ENCODE measurements around the gene RANBP3.
"Not testable (repeated sequence)": the region's sequence is repeated elsewhere in the genome, so short reads cannot be mapped to it uniquely, and the experiment has no call there.

The RANBP3 gene

DNA sequence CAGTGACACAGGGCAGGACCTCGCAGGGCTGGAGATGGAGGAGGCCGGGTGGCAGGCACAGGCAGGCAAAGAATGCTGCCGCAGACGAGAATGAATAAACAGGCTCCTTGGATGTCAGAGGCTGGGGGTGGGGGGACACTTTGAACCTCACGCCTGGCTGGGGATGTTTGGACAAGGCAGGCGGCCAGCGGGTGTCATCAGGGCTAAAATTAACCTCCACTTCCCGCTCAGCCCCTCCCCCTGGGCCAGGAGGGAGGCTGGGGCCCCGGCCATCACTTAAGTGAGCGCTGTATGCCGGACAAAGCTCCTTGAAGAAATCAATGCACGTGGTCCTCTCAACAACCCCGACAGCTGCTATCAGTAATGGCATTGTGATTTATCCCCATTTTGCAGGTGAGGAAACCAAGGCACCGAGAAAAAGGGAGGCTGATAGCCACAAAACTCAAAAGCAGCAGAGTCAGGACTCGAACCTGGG lies 97.3 kb downstream of the RANBP3 start:
- no peak for DNase-seq

DNA sequence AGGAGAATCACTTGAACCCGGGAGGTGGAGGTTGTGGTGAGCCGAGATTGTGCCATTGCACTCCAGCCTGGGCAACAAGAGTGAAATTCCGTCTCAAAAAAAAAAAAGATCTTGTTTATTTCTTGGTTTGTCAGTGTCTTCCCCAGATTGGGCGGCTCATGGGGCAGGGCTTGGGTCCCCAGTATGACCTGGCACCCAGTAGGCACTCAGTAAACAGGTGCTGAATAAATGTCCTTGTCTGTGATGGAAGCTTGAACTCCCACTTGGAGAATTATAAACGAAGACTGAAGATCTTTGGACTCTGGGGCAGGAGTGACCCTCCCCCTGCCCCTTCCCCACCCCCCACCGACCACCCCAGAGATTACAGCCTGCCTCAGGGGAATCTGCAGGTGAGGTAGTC lies 97.7 kb downstream of the RANBP3 start:
- no peak for DNase-seq

DNA sequence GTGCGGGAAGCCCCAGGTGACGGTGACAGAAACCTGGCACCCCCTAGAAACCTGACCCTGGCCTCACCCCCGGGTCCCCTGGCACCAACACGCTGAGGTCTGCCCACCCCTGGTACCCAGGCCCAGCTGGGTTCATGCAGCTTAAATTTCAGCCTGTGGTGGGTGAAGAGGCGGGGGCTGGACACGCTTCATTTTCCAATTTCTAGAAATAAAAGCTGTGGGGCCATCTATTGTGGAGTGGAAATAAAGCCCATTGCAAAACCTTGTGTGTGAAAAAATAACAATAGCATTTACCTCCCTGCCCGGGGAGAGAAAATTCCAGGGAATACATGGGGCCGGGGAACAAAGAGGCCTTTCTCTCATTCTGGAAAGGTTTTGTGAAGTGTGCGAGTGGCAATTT lies 100.1 kb downstream of the RANBP3 start:
- no peak for DNase-seq

DNA sequence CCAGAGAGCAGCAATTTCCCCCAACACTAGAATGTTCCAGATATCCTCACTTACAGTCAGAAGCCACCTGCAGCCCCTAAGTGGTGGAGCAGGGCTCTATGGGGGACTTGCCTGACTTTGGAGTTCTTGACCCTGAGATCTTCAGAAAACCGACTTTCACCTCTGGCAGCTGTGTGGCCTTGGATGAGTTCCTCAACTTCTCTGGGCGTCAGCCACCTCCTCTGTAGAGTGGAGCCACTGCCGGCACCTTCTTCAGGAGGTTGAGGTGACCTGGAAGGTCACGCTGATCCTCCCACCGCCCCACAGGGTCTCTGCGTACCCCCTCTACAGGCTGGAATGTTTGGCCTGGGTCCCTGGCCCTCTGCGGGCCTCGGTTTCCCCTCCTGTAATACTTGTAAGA lies 100.5 kb downstream of the RANBP3 start:
- DNase-seq = no peak

DNA sequence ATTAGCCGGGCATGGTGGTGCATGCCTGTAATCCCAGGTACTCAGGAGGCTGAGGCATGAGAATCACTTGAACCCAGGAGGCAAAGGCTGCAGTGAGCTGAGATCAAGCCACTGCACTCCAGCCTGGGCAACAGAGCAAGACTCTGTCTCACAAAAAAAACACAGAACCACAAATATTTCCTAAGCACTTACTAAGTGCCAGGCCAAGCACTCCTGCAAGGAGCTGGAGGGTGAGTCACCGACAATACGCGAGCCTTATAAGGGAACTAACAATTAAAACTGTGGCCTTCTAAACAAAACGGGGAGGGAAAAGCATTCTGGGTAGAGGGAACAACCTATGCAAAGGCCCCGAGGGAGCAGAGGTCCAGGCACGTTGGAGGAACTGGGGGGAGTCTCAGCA lies 103.4 kb downstream of the RANBP3 start:
- DNase-seq = not testable (repeated sequence)

DNA sequence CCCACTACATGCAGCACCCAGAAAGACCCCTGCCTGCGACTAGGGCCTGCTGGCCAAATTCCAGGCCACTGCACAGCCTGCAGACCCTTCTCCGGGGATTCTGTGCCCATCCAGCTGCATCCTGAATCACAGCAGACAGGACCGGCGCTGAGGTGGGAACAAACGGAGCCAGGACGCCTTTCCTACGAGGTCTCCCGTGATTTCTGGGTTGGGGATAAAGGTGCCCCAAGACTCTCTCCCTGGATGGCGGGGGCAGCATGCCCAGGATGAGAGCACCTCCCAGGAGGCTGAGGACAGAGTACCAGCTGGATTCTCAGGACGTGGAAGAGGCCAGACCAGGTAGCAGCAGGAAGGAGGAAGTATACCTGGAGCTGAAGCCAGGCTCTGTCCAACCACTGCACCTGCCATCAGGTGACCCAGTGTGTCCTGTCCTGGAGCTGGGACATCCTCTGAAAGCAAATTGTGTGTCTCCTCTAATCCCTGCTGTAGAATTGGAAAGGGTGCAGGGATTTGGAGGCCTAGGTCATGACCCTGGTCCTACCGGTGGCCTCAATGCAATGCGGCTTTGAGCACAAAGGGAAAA lies 104.2 kb downstream of the RANBP3 start:
- no peak for DNase-seq

DNA sequence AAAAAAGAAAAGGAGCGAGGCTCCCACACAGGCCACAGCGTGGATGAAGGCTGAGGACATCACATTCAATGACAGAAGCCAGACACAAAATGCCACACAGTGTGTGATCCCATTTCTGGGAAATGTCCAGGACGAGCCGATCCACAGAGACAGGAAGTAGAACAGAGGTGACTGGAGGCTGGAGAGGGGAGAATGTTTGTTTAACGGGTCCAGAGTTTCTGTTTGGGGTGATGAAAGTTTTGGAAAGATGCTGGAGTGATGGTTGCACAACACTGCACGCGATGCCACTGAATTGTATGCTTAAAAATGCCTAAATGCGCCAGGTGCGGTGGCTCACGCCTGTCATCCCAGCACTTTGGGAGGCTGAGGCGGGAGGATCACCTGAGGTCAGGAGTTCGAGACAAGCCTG lies 107.0 kb downstream of the RANBP3 start:
- DNase-seq = no peak

DNA sequence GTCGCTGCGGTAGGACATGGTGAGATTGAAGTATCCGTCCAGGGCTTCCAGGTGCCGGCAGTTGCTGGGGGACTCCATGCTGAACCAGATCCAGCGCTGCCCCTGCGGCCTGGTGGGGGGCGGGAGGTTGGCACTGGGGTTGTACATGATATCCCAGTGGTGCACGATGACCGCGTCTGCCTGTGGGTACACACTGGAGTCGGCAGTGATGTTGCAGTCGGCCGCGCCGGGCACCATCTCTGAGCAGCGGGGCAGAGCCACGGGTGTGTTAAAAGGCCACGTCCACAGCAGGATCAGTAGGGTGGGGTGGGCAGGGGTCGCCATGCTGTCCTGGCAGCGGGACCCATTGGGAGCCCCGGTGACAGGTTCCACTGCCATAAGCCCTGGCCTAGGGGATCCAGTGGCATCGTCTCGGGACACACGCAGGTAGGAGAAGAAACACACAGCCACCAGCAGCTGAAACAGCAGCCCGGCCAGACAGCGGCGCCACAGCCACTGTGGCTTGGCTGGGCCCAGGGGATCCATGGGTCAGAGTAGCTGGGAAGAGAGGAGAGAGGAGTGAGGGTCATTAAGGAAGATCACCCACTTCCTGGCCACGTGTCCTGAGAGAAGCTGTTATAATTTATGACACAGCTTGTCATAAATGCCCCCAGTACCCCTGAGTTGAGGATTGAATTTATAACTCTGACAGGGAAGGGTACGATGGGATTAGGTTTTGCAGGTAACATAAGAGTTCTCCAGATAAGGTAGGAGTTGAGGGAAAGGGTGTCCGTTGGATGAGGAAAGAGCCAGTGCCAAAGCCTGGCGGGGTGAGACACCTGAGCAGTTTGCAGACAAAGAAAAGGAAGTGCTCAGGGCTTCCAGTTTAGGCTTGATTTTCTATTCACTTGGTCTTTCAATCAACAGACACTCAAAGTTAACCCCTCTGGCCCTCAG lies 110.5 kb downstream of the RANBP3 start:
- no peak for DNase-seq

All from activated naive CD4-positive, alpha-beta T cell treated with Interleukin-2 at 50 U/mL for 16 hours (primary cell).